Measurements from ENCODE around the gene UNC5B.

Gene UNC5B

DNA sequence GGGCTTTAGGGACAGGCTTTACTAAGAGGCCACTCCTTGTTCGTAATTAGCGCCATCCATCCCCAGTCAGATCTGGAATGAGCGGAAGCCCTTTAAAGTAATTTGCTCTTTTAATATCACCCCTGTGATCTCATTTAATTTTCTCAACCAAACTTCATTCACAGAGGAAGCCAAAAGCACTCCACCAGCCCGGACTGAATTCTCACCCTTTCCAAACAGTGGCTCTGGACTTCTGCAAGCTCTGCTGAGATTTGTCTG lies 43.1 kb downstream of the UNC5B start:
- Histone ChIP-seq H3K36me3 (ENCODE audit: insufficient read depth, low read length) (no peaks in the 10 kb centered on the region), H3K9ac (ENCODE audit: low read depth, low read length) (no peak overlapping the region), H3K9me3 (ENCODE audit: control insufficient read depth, insufficient read depth, low read length) (no peaks in the 10 kb centered on the region), H3K4me1 (ENCODE audit: insufficient read depth, low read length) (peaks cover 22% of the 10 kb centered on the region)

- Histone ChIP-seq H3K9ac (ENCODE audit: low read depth, low read length) (no peak overlapping the region), H3K9me3 (ENCODE audit: control insufficient read depth, insufficient read depth, low read length) (no peaks in the 10 kb centered on the region), H3K4me1 (ENCODE audit: insufficient read depth, low read length) (peaks cover 27% of the 10 kb centered on the region), H3K36me3 (ENCODE audit: insufficient read depth, low read length) (no peaks in the 10 kb centered on the region)
Measured at GRCh38 chr10:71255808-71256660, 43.7 kb downstream of the UNC5B start.

- H3K4me1 ChIP-seq (ENCODE audit: insufficient read depth, low read length): peaks cover 28% of the 10 kb centered on the region
- H3K9ac ChIP-seq (ENCODE audit: low read depth, low read length): no peak overlapping the region
Measured at GRCh38 chr10:71256661-71257318, 44.4 kb downstream of the UNC5B start.

DNA sequence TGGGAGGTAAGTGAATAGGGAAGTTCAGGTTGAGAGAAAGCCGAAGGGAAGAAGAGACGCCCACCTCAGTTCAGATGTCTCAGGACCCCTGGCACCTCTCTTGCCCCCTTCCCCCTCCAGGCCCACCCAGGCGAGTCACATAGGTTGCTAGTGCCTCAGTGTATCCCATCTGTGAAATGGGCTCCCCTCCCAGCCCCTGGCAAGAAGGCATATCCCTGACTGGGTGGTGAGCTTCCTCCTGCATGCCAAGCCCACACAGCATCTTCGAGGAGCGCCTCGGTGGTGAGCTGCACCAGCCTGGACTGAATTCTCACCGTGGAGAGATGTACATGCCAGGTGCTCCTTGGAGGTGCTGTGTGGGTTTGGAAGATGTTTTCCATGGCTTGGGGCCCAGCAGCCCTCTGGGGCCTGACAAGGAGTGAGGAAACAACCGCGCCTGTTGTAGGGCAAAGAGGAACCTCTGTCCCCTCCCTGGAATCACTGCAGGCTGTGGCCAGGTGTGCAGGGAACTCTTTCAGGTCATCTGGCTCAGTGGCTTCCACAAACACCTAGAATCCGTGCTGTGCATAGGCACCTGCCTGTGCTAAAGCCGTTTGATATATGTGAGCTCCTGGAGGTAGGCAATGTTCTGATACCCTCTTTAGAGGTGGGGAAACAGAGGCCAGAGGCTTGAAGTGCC lies 45.1 kb downstream of the UNC5B start:
- peaks cover 28% of the 10 kb centered on the region for H3K4me1 ChIP-seq (ENCODE audit: insufficient read depth, low read length)
- no peaks in the 10 kb centered on the region for H3K9me3 ChIP-seq (ENCODE audit: control insufficient read depth, insufficient read depth, low read length)
- no peak overlapping the region for H3K9ac ChIP-seq (ENCODE audit: low read depth, low read length)
- H3K36me3 ChIP-seq (ENCODE audit: insufficient read depth, low read length): no peaks in the 10 kb centered on the region

More at GRCh38 chr10:71256661-71257318, 44.4 kb downstream of the UNC5B start:
- Histone ChIP-seq H3K36me3 (ENCODE audit: insufficient read depth, low read length) (no peaks in the 10 kb centered on the region), H3K9me3 (ENCODE audit: control insufficient read depth, insufficient read depth, low read length) (no peaks in the 10 kb centered on the region)

DNA sequence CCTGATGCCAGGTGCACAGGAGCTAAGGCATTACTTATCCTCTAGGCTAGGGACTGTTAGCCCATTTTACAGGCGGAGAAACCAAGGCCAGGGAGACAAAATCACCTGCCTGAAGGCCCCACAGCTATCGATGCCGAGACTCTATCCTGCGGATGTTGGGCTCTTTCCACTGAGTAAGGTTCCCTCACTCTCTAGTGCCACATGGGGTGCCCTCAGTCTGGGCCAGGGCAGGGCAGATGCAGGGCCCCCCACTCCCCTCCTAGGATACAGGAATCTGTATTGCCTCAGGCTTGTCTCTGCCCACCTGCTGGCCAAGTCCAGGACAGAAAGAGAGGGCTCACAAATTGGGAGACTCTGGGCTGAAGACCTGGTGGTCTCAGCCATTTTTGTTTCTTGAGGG lies 45.7 kb downstream of the UNC5B start:
- no peaks in the 10 kb centered on the region for H3K36me3 ChIP-seq (ENCODE audit: insufficient read depth, low read length)
- H3K9ac ChIP-seq (ENCODE audit: low read depth, low read length): no peak overlapping the region
- H3K9me3 ChIP-seq (ENCODE audit: control insufficient read depth, insufficient read depth, low read length): no peaks in the 10 kb centered on the region
- H3K4me1 ChIP-seq (ENCODE audit: insufficient read depth, low read length): peaks cover 29% of the 10 kb centered on the region

DNA sequence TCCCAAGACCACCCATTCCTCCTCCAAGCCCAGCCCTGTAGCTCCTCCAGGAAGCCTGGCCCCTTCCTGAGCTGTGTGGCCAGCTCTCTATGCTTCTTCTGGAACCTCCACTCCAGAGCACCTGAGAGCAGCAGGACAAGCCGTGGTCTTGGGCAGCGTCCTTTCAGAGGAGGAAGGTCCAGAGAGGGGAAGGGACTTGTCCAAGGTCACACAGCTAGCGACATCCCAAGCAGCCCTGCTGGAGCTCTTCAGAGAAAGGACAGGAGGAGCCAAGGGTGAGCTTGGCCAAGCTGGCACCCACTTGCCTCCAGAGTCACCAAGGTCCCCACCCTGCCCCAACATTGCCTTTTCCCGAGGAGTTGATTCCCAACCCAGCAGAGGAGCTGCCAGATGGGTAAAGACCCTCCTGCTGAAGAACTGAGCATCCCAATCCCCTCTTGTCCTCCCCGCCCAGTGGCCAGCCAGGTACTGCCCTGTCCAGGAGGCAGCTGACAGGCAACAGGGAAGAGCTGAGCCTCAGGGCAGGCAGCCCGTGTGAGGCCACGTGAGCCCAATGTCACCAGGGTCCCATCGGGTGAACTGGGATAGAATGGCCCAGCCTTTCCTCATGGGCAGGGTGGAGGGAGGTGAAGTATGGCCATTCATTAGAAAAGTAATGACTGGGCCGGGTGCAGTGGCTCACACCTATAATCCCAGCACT lies 46.2 kb downstream of the UNC5B start:
- Histone ChIP-seq H3K4me1 (ENCODE audit: insufficient read depth, low read length) (peaks cover 33% of the 10 kb centered on the region), H3K9ac (ENCODE audit: low read depth, low read length) (no peak overlapping the region), H3K36me3 (ENCODE audit: insufficient read depth, low read length) (no peaks in the 10 kb centered on the region), H3K9me3 (ENCODE audit: control insufficient read depth, insufficient read depth, low read length) (no peaks in the 10 kb centered on the region)

- Histone ChIP-seq H3K4me1 (ENCODE audit: insufficient read depth, low read length) (peaks cover 33% of the 10 kb centered on the region), H3K36me3 (ENCODE audit: insufficient read depth, low read length) (no peaks in the 10 kb centered on the region), H3K9me3 (ENCODE audit: control insufficient read depth, insufficient read depth, low read length) (no peaks in the 10 kb centered on the region), H3K9ac (ENCODE audit: low read depth, low read length) (no peak overlapping the region)
Measured at GRCh38 chr10:71259282-71259681, 46.9 kb downstream of the UNC5B start.

- H3K9ac ChIP-seq (ENCODE audit: low read depth, low read length): no peak overlapping the region
- no peaks in the 10 kb centered on the region for H3K9me3 ChIP-seq (ENCODE audit: control insufficient read depth, insufficient read depth, low read length)
- peaks cover 28% of the 10 kb centered on the region for H3K4me1 ChIP-seq (ENCODE audit: insufficient read depth, low read length)
- H3K36me3 ChIP-seq (ENCODE audit: insufficient read depth, low read length): no peaks in the 10 kb centered on the region
Measured at GRCh38 chr10:71259815-71260501, 47.6 kb downstream of the UNC5B start.

GRCh38 chr10:71260622-71261325 lies 48.4 kb downstream of the UNC5B start:
- Histone ChIP-seq H3K36me3 (ENCODE audit: insufficient read depth, low read length) (no peaks in the 10 kb centered on the region), H3K9me3 (ENCODE audit: control insufficient read depth, insufficient read depth, low read length) (no peaks in the 10 kb centered on the region), H3K4me1 (ENCODE audit: insufficient read depth, low read length) (peaks cover 28% of the 10 kb centered on the region), H3K9ac (ENCODE audit: low read depth, low read length) (no peak overlapping the region)

GRCh38 chr10:71262027-71262426 lies 49.7 kb downstream of the UNC5B start:
- Histone ChIP-seq H3K9ac (ENCODE audit: low read depth, low read length) (no peak overlapping the region), H3K4me1 (ENCODE audit: insufficient read depth, low read length) (peaks cover 38% of the 10 kb centered on the region), H3K36me3 (ENCODE audit: insufficient read depth, low read length) (no peaks in the 10 kb centered on the region), H3K9me3 (ENCODE audit: control insufficient read depth, insufficient read depth, low read length) (no peaks in the 10 kb centered on the region)

DNA sequence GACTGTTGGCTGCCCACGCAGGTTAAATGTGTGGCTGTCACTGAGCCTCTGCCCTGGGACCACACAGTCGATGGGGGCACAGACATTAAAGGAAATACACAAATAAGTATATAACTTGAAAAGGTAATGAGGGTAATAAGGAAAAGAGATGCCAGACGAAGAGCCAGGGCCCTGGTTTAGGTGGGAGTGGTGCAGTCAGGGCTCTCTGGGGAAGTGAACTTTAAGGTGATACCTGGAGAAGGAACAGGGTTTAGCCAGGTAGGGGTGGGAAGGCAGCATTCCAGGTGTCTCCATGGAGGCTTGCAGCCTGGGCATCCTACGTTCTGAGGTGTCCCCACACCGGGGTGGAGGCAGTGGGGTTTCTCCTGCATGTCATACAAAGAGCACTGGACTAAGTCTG lies 50.4 kb downstream of the UNC5B start:
- peaks cover 38% of the 10 kb centered on the region for H3K4me1 ChIP-seq (ENCODE audit: insufficient read depth, low read length)
- no peak overlapping the region for H3K9ac ChIP-seq (ENCODE audit: low read depth, low read length)
- H3K36me3 ChIP-seq (ENCODE audit: insufficient read depth, low read length): no peaks in the 10 kb centered on the region
- no peaks in the 10 kb centered on the region for H3K9me3 ChIP-seq (ENCODE audit: control insufficient read depth, insufficient read depth, low read length)

- Histone ChIP-seq H3K9me3 (ENCODE audit: control insufficient read depth, insufficient read depth, low read length) (no peaks in the 10 kb centered on the region), H3K36me3 (ENCODE audit: insufficient read depth, low read length) (no peaks in the 10 kb centered on the region), H3K4me1 (ENCODE audit: insufficient read depth, low read length) (peaks cover 38% of the 10 kb centered on the region), H3K9ac (ENCODE audit: low read depth, low read length) (no peak overlapping the region)
Measured at GRCh38 chr10:71263376-71263775, 51.0 kb downstream of the UNC5B start.

DNA sequence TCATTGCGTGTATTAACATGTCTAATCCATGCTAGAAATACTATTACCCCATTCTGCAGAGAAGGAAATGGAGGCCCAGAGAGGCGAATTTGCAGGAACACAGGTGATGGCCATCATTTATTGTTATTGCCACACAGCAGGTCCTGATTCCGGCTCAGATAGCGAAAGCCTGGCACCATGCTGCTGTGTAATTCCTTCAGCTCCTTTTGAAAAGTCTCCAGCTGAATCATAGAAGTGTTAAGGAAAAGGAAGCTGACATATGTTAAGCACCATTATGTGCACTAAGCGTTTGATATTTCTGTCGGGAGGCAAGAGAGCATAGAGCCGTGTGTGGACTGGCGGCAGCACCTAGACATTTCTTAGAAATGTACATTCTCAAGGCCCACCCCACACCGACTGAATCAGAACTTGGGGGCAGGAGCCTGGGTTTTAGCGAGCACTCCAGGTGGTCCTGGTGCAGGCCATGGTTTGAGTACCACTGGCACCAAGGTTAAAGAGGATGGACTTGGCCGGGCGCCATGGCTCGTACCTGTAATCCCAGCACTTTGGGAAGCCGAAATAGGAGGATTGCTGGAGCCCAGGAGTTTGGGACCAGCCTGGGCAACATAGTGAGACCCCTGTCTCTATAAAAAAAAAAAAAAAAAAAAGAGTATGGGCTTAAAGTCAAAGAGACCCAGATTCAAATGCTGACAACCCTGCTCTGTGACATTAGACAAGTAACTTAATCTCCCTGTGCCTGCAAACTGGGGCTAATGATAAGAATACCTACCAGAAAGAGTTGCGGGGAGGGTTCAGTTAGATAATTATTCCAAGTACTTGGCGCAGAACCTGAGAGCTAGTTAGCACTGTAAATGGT lies 52.2 kb downstream of the UNC5B start:
- Histone ChIP-seq H3K4me1 (ENCODE audit: insufficient read depth, low read length) (peaks cover 43% of the 10 kb centered on the region), H3K36me3 (ENCODE audit: insufficient read depth, low read length) (no peaks in the 10 kb centered on the region), H3K9me3 (ENCODE audit: control insufficient read depth, insufficient read depth, low read length) (no peaks in the 10 kb centered on the region), H3K9ac (ENCODE audit: low read depth, low read length) (no peak overlapping the region)
